ENCODE results near the gene TM4SF20.
A peak's percentile ranks its signal among the peaks of the same experiment; 100 is the strongest.

TM4SF20 gene

DNA sequence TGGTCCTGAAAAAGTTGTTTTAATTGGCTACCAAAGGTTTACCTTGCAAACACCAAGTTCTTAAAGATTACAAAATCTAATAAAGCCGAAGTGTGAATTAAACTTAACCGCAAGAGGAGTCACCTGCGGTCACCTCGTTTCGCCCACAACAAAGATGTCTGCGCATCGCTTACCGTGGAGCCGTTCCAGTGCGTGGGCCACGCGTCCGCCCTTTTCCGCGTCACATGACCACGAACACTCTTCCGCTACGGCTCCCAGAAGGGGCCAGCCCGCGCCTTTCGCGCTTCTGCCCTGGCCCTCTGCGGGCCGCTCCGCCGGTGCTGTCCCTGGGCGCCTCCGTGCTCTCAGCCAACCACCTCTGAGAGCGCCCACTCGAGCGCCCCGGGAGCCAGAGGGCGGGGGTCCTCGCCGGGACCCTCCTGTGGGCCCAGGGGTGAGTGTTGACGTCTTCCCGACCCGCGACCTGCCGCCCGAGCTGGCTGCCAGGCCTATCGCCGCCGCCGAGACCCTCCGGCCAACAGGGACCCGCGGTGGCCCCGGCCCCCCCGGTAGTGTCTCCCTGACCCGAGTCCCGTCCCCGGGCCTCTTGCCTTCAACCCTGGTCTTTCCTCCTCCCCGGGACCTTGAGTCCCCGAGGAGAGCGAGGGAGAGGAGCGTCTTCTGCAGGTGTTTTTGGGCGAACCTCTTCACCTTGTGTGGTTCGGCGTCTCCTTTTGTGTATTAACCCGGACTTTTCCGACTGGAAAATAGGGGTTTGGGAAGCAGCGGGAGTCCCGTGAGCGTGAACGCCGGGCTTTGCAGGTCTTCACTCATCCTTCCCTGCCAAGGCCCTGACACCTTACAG lies 53.9 kb downstream of the TM4SF20 start, which contains the start of gene MFF (continued):
- TF ChIP-seq ZNF600 (tag by site-specific recombination; IDR thresholded peaks at IDR 0.05) (peak; percentile 36; the same call in 1 of the 2 replicates), GLI4 (tag by site-specific recombination; IDR thresholded peaks at IDR 0.05) (peak; percentile 58; the same call in 1 of the 2 replicates), ZNF768 (tag by site-specific recombination; IDR thresholded peaks at IDR 0.05) (no peak), YY1 (tag by site-specific recombination; IDR thresholded peaks at IDR 0.05) (peak; percentile 93), SP7 (tag by site-specific recombination; IDR thresholded peaks at IDR 0.05) (peak; percentile 66), EGR2 (tag by site-specific recombination; IDR thresholded peaks at IDR 0.05; ENCODE audit: low read depth) (peak; percentile 79), ZSCAN30 (tag by site-specific recombination; IDR thresholded peaks at IDR 0.05) (peak; percentile 76), SP3 (tag by site-specific recombination; IDR thresholded peaks at IDR 0.05) (peak; percentile 78), ZNF664 (tag by site-specific recombination; IDR thresholded peaks at IDR 0.05) (no peak), KLF1 (tag by site-specific recombination; IDR thresholded peaks at IDR 0.05) (peak; percentile 54; the same call in 1 of the 2 replicates), ZBTB17 (tag by site-specific recombination; IDR thresholded peaks at IDR 0.05) (0 out of 2 replicates have a peak, but pooled peaks have one; percentile 61), ZNF146 (tag by site-specific recombination; IDR thresholded peaks at IDR 0.05) (peak; percentile 57; the same call in 1 of the 2 replicates), ZNF561 (tag by site-specific recombination; IDR thresholded peaks at IDR 0.05; ENCODE audit: borderline replicate concordance) (0 out of 2 replicates have a peak, but pooled peaks have one; percentile 81), KLF9 (tag by site-specific recombination; IDR thresholded peaks at IDR 0.05; ENCODE audit: low read depth) (no peak; the same call in 1 of the 2 replicates), ZNF391 (tag by site-specific recombination; IDR thresholded peaks at IDR 0.05; ENCODE audit: borderline replicate concordance, low read depth) (peak; percentile 46; the same call in 1 of the 2 replicates), ZFHX2 (tag by site-specific recombination; conservative IDR thresholded peaks at IDR 0.05) (peak; percentile 92), ZNF423 (tag by site-specific recombination; IDR thresholded peaks at IDR 0.05) (peak; percentile 57; the same call in 1 of the 2 replicates), ZBTB20 (tag by site-specific recombination; IDR thresholded peaks at IDR 0.05) (peak; percentile 72; the same call in 1 of the 2 replicates), GLIS2 (tag by site-specific recombination; IDR thresholded peaks at IDR 0.05) (peak; percentile 89), ZNF544 (tag by site-specific recombination; IDR thresholded peaks at IDR 0.05) (no peak), ZBTB7A (tag by site-specific recombination; IDR thresholded peaks at IDR 0.05; ENCODE audit: low read depth) (no peak), ZNF843 (tag by site-specific recombination; IDR thresholded peaks at IDR 0.05) (peak; percentile 62; the same call in 1 of the 2 replicates)
- TF ChIP-seq, protein P1, sequence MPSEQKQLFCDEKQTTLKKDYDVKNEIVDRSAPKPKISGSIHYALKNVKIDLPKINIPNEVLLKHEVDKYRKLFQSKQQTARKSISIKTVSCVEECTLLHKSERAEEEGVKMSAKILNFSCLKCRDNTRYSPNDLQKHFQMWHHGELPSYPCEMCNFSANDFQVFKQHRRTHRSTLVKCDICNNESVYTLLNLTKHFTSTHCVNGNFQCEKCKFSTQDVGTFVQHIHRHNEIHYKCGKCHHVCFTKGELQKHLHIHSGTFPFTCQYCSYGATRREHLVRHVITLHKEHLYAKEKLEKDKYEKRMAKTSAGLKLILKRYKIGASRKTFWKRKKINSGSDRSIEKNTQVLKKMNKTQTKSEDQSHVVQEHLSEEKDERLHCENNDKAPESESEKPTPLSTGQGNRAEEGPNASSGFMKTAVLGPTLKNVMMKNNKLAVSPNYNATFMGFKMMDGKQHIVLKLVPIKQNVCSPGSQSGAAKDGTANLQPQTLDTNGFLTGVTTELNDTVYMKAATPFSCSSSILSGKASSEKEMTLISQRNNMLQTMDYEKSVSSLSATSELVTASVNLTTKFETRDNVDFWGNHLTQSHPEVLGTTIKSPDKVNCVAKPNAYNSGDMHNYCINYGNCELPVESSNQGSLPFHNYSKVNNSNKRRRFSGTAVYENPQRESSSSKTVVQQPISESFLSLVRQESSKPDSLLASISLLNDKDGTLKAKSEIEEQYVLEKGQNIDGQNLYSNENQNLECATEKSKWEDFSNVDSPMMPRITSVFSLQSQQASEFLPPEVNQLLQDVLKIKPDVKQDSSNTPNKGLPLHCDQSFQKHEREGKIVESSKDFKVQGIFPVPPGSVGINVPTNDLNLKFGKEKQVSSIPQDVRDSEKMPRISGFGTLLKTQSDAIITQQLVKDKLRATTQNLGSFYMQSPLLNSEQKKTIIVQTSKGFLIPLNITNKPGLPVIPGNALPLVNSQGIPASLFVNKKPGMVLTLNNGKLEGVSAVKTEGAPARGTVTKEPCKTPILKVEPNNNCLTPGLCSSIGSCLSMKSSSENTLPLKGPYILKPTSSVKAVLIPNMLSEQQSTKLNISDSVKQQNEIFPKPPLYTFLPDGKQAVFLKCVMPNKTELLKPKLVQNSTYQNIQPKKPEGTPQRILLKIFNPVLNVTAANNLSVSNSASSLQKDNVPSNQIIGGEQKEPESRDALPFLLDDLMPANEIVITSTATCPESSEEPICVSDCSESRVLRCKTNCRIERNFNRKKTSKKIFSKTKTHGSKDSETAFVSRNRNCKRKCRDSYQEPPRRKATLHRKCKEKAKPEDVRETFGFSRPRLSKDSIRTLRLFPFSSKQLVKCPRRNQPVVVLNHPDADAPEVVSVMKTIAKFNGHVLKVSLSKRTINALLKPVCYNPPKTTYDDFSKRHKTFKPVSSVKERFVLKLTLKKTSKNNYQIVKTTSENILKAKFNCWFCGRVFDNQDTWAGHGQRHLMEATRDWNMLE (tag by site-specific recombination; conservative IDR thresholded peaks at IDR 0.05; ENCODE audit: low read depth): peak; percentile 61
- TF ChIP-seq, protein P2, sequence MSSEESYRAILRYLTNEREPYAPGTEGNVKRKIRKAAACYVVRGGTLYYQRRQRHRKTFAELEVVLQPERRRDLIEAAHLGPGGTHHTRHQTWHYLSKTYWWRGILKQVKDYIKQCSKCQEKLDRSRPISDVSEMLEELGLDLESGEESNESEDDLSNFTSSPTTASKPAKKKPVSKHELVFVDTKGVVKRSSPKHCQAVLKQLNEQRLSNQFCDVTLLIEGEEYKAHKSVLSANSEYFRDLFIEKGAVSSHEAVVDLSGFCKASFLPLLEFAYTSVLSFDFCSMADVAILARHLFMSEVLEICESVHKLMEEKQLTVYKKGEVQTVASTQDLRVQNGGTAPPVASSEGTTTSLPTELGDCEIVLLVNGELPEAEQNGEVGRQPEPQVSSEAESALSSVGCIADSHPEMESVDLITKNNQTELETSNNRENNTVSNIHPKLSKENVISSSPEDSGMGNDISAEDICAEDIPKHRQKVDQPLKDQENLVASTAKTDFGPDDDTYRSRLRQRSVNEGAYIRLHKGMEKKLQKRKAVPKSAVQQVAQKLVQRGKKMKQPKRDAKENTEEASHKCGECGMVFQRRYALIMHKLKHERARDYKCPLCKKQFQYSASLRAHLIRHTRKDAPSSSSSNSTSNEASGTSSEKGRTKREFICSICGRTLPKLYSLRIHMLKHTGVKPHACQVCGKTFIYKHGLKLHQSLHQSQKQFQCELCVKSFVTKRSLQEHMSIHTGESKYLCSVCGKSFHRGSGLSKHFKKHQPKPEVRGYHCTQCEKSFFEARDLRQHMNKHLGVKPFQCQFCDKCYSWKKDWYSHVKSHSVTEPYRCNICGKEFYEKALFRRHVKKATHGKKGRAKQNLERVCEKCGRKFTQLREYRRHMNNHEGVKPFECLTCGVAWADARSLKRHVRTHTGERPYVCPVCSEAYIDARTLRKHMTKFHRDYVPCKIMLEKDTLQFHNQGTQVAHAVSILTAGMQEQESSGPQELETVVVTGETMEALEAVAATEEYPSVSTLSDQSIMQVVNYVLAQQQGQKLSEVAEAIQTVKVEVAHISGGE (tag by site-specific recombination; conservative IDR thresholded peaks at IDR 0.05; ENCODE audit: low read depth): peak; percentile 74
- TF ChIP-seq, protein P3, sequence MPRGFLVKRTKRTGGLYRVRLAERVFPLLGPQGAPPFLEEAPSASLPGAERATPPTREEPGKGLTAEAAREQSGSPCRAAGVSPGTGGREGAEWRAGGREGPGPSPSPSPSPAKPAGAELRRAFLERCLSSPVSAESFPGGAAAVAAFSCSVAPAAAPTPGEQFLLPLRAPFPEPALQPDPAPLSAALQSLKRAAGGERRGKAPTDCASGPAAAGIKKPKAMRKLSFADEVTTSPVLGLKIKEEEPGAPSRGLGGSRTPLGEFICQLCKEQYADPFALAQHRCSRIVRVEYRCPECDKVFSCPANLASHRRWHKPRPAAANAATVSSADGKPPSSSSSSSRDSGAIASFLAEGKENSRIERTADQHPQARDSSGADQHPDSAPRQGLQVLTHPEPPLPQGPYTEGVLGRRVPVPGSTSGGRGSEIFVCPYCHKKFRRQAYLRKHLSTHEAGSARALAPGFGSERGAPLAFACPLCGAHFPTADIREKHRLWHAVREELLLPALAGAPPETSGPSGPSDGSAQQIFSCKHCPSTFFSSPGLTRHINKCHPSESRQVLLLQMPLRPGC (tag by site-specific recombination; IDR thresholded peaks at IDR 0.05): peak; percentile 60; the same call in 1 of the 2 replicates
- TF ChIP-seq, protein P4, sequence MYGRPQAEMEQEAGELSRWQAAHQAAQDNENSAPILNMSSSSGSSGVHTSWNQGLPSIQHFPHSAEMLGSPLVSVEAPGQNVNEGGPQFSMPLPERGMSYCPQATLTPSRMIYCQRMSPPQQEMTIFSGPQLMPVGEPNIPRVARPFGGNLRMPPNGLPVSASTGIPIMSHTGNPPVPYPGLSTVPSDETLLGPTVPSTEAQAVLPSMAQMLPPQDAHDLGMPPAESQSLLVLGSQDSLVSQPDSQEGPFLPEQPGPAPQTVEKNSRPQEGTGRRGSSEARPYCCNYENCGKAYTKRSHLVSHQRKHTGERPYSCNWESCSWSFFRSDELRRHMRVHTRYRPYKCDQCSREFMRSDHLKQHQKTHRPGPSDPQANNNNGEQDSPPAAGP (tag by site-specific recombination; IDR thresholded peaks at IDR 0.05): peak; percentile 63; the same call in 1 of the 2 replicates
- TF ChIP-seq, protein P5, sequence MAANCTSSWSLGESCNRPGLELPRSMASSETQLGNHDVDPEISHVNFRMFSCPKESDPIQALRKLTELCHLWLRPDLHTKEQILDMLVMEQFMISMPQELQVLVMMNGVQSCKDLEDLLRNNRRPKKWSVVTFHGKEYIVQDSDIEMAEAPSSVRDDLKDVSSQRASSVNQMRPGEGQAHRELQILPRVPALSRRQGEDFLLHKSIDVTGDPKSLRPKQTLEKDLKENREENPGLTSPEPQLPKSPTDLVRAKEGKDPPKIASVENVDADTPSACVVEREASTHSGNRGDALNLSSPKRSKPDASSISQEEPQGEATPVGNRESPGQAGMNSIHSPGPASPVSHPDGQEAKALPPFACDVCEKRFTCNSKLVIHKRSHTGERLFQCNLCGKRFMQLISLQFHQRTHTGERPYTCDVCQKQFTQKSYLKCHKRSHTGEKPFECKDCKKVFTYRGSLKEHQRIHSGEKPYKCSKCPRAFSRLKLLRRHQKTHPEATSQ (tag by site-specific recombination; IDR thresholded peaks at IDR 0.05): 0 out of 2 replicates have a peak, but pooled peaks have one; percentile 24

Measured in HEK293 (cell line).